Measurements from ENCODE around the gene C5orf34. TPM values are rescaled to one million over a fixed set of nuclear protein-coding genes. Genes with fewer than 3 reads are reported as not detected.

The C5orf34 gene
- total RNA-seq, 1 experiment from 2014 or later, result 17.0 TPM

GRCh38 chr5:43498581-43498980 lies 16.4 kb downstream of the C5orf34 start:
- no peaks in the 10 kb centered on the region for H3K9me3 ChIP-seq (ENCODE audit: low read depth, low read length, poor library complexity, severe bottlenecking)
- peaks cover 12% of the 10 kb centered on the region for H3K36me3 ChIP-seq (ENCODE audit: insufficient read depth, low read length, poor library complexity, severe bottlenecking)
- intact Hi-C loops (cut with micrococcal nuclease; ENCODE audit: unreplicated experiment), result no loop called here
- ChIA-PET POLR2A (ENCODE audit: low non-redundant PET) (interaction anchor here (0.7 kb wide), 1 partner anchor 453 kb away, joined by 3 read pairs; no protein-coding TSS in a partner anchor), CTCF (no interaction called here)
- no peak overlapping the region for H3K27ac ChIP-seq (ENCODE audit: low read depth, low read length, poor library complexity, severe bottlenecking)
- no peaks in the 10 kb centered on the region for H3K4me1 ChIP-seq (ENCODE audit: insufficient read depth, low read length, poor library complexity, severe bottlenecking)
- H3K27me3 ChIP-seq (replicated peaks; ENCODE audit: insufficient read depth, low read depth, low read length, poor library complexity), result no peaks in the 10 kb centered on the region
- DNase-seq (ENCODE audit: low spot score), result no peak
- BruUV-seq (replicated peaks), result no TSS peak
- TF ChIP-seq EZH2 (IDR thresholded peaks at IDR 0.05; ENCODE audit: borderline replicate concordance, low read depth, low read length, poor library complexity, severe bottlenecking) (no peak), CTCF (conservative IDR thresholded peaks at IDR 0.05; ENCODE audit: low read depth, low read length) (no peak)
- no peak overlapping the region for H3K4me3 ChIP-seq (ENCODE audit: low read depth, low read length, poor library complexity, severe bottlenecking)

GRCh38 chr5:43497311-43498104 lies 17.4 kb downstream of the C5orf34 start:
- peaks cover 9% of the 10 kb centered on the region for H3K36me3 ChIP-seq (ENCODE audit: insufficient read depth, low read length, poor library complexity, severe bottlenecking)
- POLR2A ChIA-PET (ENCODE audit: low non-redundant PET), result no interaction called here
- BruUV-seq (replicated peaks), result no TSS peak

GRCh38 chr5:43491326-43491725 lies 23.6 kb downstream of the C5orf34 start:
- Histone ChIP-seq H3K27me3 (replicated peaks; ENCODE audit: insufficient read depth, low read depth, low read length, poor library complexity) (no peaks in the 10 kb centered on the region), H3K4me3 (ENCODE audit: low read depth, low read length, poor library complexity, severe bottlenecking) (no peak overlapping the region), H3K36me3 (ENCODE audit: insufficient read depth, low read length, poor library complexity, severe bottlenecking) (peaks cover 35% of the 10 kb centered on the region), H3K9me3 (ENCODE audit: low read depth, low read length, poor library complexity, severe bottlenecking) (no peaks in the 10 kb centered on the region), H3K27ac (ENCODE audit: low read depth, low read length, poor library complexity, severe bottlenecking) (no peak overlapping the region), H3K4me1 (ENCODE audit: insufficient read depth, low read length, poor library complexity, severe bottlenecking) (no peaks in the 10 kb centered on the region)
- no TSS peak for BruUV-seq (replicated peaks)
- no peak for DNase-seq (ENCODE audit: low spot score)
- intact Hi-C loops (cut with micrococcal nuclease; ENCODE audit: unreplicated experiment), result no loop called here
- TF ChIP-seq CTCF (conservative IDR thresholded peaks at IDR 0.05; ENCODE audit: low read depth, low read length), result no peak
- CTCF ChIA-PET, result no interaction called here
- POLR2A ChIA-PET (ENCODE audit: low non-redundant PET), result no interaction called here

More at GRCh38 chr5:43497311-43498104, 17.4 kb downstream of the C5orf34 start:
- no peak for TF ChIP-seq CTCF (conservative IDR thresholded peaks at IDR 0.05; ENCODE audit: low read depth, low read length)
- H3K27ac ChIP-seq (ENCODE audit: low read depth, low read length, poor library complexity, severe bottlenecking), result no peak overlapping the region
- no peaks in the 10 kb centered on the region for H3K9me3 ChIP-seq (ENCODE audit: low read depth, low read length, poor library complexity, severe bottlenecking)
- CTCF ChIA-PET, result no interaction called here
- intact Hi-C loops (cut with micrococcal nuclease; ENCODE audit: unreplicated experiment), result no loop called here
- H3K4me3 ChIP-seq (ENCODE audit: low read depth, low read length, poor library complexity, severe bottlenecking), result no peak overlapping the region
- DNase-seq (ENCODE audit: low spot score), result no peak
- H3K4me1 ChIP-seq (ENCODE audit: insufficient read depth, low read length, poor library complexity, severe bottlenecking), result no peaks in the 10 kb centered on the region
- H3K27me3 ChIP-seq (replicated peaks; ENCODE audit: insufficient read depth, low read depth, low read length, poor library complexity), result no peaks in the 10 kb centered on the region
